ENCODE measurements around the gene ATP13A3. TPM values are rescaled to one million over a fixed set of nuclear protein-coding genes. Genes with fewer than 3 reads are reported as not detected.
A peak's percentile ranks its signal among the peaks of the same experiment; 100 is the strongest.
"Not testable (repeated sequence)": the region's sequence is repeated elsewhere in the genome, so short reads cannot be mapped to it uniquely, and the experiment has no call there.

ATP13A3 gene
- total and polyA plus RNA-seq, 7 donors, result 10.9 to 82.7 (median 50.4) TPM

DNA sequence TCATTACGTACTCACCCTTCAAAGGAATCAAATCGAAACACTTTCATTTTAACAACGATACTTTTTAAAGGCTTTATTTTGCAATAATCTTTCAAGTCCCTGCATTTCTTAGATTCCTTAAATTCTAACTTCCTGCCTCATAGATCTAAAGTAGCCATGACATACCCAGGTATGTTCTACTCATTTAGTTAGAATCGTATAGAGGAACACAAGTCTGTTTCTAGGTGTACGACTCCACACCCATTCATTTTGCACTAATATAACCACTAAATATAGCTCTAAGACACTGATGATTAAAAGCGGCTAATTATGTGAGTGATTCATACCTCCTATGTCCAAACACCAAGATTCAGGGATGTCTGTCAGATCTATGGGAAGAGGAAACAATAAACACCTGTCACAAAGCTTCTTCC, 1.3 kb downstream of the ATP13A3 start:
- peak overlapping the region; percentile 47 to 78 (median 75) for H3K4me3 ChIP-seq
- H3K4me1 ChIP-seq, result peaks cover 0 to 40% (median 32%) of the 10 kb centered on the region in 4 donors
- DNase-seq, result no peak
- peak overlapping the region; percentile 83 to 88 (median 88) for H3K27ac ChIP-seq
- no peaks in the 10 kb centered on the region for H3K9me3 ChIP-seq
- H3K36me3 ChIP-seq, result no peaks in the 10 kb centered on the region
- H3K27me3 ChIP-seq, result no peaks in the 10 kb centered on the region
- 12 to 19% methylated on average over 6 of the region's 6 CpGs for WGBS, 2 donors
- TF ChIP-seq POLR2AphosphoS5 (IDR thresholded peaks at IDR 0.05), result no peak
- TF ChIP-seq, protein P1, sequence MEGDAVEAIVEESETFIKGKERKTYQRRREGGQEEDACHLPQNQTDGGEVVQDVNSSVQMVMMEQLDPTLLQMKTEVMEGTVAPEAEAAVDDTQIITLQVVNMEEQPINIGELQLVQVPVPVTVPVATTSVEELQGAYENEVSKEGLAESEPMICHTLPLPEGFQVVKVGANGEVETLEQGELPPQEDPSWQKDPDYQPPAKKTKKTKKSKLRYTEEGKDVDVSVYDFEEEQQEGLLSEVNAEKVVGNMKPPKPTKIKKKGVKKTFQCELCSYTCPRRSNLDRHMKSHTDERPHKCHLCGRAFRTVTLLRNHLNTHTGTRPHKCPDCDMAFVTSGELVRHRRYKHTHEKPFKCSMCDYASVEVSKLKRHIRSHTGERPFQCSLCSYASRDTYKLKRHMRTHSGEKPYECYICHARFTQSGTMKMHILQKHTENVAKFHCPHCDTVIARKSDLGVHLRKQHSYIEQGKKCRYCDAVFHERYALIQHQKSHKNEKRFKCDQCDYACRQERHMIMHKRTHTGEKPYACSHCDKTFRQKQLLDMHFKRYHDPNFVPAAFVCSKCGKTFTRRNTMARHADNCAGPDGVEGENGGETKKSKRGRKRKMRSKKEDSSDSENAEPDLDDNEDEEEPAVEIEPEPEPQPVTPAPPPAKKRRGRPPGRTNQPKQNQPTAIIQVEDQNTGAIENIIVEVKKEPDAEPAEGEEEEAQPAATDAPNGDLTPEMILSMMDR (IDR thresholded peaks at IDR 0.05), result no peak
- no peak for TF ChIP-seq EP300 (IDR thresholded peaks at IDR 0.05)
- no peak for TF ChIP-seq POLR2A (IDR thresholded peaks at IDR 0.05)
- intact Hi-C loops (cut with DNase I), result no loop called here

DNA sequence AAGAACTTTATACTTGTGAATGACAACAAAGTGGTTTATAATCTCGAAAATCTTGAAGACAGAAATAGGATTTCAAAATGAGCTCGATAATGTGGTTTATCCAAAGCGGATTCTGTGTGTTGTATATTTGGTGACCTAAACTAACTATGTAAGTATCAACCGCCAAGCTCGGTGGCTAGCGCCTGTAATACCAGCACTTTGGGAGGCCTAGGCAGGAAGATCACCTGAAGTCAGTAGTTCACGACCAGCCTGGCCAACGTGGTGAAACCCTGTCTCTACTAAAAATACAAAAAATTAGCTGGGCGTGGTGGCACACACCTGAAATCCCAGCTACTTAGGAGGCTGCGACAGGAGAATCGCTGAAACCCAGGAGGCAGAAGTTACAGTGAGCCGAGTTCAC, 2.2 kb downstream of the ATP13A3 start:
- Histone ChIP-seq H3K9me3 (no peaks in the 10 kb centered on the region), H3K27me3 (no peaks in the 10 kb centered on the region), H3K36me3 (no peaks in the 10 kb centered on the region), H3K4me3 (no peak overlapping the region), H3K4me1 (peaks cover 0 to 43% (median 32%) of the 10 kb centered on the region in 4 donors), H3K27ac (peak overlapping the region in 3 of 4 donors; percentile 83 to 88 (median 87))
- WGBS, 2 donors, result 90 to 91% methylated on average over 12 of the region's 12 CpGs
- no peak for TF ChIP-seq EP300 (IDR thresholded peaks at IDR 0.05)
- TF ChIP-seq POLR2A (IDR thresholded peaks at IDR 0.05), result no peak
- TF ChIP-seq, protein P1 (IDR thresholded peaks at IDR 0.05), result no peak
- TF ChIP-seq POLR2AphosphoS5 (IDR thresholded peaks at IDR 0.05), result no peak
- DNase-seq, result no peak
- intact Hi-C loops (cut with DNase I), result no loop called here

DNA sequence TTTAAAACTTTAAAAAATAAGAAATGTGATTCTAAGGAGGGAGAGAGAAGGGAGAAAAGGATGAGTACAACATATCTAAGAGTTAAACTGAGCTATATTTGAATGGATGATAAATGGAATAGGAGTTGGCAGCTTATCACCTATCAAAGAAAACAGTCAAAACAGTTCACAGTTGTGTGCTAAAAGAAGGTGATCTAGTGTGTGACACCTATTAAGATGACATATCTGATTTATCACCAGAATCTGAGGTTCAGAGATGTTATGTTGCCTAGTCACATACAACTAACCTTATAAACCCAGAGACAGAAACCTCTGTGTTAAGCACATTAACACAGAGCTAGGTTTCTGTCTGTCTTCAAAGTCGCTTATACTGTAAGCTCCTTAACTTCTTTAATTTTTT, 3.0 kb downstream of the ATP13A3 start:
- intact Hi-C loops (cut with DNase I), result no loop called here
- H3K4me3 ChIP-seq, result no peak overlapping the region
- H3K36me3 ChIP-seq, result no peaks in the 10 kb centered on the region
- no peak overlapping the region for H3K27ac ChIP-seq
- H3K9me3 ChIP-seq, result no peaks in the 10 kb centered on the region
- peaks cover 0 to 43% (median 32%) of the 10 kb centered on the region in 4 donors for H3K4me1 ChIP-seq
- no peak for TF ChIP-seq POLR2A (IDR thresholded peaks at IDR 0.05)
- H3K27me3 ChIP-seq, result no peaks in the 10 kb centered on the region
- 92 to 95% methylated on average over 1 of the region's 1 CpG for WGBS, 2 donors
- DNase-seq, result no peak

DNA sequence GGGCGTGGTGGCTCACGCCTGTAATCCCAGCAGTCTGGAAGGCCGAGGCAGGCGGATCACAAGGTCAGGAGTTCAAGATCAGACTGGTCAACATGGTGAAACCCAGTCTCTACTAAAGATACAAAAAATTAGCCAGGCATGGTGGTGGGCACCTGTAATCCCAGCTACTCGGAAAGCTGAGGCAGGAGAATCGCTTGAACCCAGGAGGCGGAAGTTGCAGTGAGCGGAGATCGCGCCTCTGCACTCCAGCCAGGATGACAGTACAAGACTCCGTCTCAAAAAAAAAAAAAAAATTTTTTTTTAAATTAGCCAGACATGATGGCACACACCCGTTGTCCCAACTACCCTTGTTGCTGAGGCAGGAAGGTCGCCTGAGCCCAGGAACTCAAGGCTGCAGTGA, 4.0 kb downstream of the ATP13A3 start:
- 85 to 94% methylated on average over 13 of the region's 13 CpGs for WGBS, 2 donors
- peaks cover 0 to 41% (median 31%) of the 10 kb centered on the region in 4 donors for H3K4me1 ChIP-seq
- H3K4me3 ChIP-seq; intact Hi-C loops (cut with DNase I); H3K27me3 ChIP-seq; H3K27ac ChIP-seq; H3K9me3 ChIP-seq; H3K36me3 ChIP-seq; DNase-seq: not testable (repeated sequence)

DNA sequence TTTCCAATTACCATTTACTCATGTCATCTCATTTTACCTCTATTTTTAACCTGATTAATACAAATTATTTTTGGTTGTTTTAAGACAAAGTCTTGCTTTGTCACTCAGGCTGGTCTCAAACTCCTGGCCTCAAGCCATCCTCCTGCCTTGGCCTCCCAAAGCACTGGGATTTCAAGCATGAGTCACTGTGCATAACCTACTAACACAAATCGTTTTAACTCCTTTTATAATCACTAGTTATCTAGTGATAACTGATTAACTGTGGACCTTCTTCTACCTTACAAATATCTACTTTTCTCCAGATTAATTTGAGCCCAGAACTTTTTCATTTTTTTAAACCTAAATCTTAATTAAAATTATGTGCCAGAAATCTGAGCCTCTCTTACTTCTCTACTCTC, 4.6 kb downstream of the ATP13A3 start:
- no peaks in the 10 kb centered on the region for H3K27me3 ChIP-seq
- no peak overlapping the region for H3K4me3 ChIP-seq
- no peaks in the 10 kb centered on the region for H3K36me3 ChIP-seq
- DNase-seq, result no peak
- peaks cover 0 to 36% (median 27%) of the 10 kb centered on the region in 4 donors for H3K4me1 ChIP-seq
- no peak overlapping the region for H3K27ac ChIP-seq
- TF ChIP-seq POLR2A (IDR thresholded peaks at IDR 0.05) (no peak), EP300 (IDR thresholded peaks at IDR 0.05) (no peak), POLR2AphosphoS5 (IDR thresholded peaks at IDR 0.05) (no peak)
- TF ChIP-seq, protein P1 (IDR thresholded peaks at IDR 0.05), result no peak
- H3K9me3 ChIP-seq, result no peaks in the 10 kb centered on the region
- 10 to 60% methylated on average over 1 of the region's 1 CpG for WGBS, 2 donors
- intact Hi-C loops (cut with DNase I), result no loop called here

DNA sequence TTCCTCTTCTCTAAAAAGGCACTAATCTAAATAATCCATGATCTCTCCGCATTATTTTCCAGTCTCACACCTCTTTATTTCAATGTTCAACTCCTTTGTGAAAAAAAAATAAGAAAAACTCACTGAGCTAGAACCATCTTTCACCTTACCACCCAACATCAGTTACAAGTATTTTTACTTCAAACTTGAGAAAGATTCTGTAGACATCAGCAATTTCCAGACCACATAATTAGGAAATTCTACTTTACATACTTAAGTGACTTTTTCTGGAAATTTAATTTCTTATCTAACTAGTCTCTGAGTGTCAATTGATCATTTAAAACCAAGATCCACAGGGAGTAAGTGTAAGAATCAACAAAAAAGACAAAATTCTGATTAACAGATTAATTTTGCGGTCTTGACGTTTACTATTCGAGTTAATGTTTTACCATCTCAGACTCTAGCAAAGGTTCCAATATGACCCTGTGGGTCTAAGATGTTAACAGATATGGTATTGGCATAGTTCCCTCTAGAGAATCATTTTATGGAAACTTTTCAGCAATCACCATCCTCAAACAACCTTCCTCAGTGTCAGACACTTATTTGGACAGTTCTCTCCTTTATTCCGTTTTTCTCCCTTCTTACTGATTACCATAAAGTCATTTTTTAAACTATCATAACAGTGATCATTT, 5.1 kb downstream of the ATP13A3 start:
- Histone ChIP-seq H3K4me3 (no peak overlapping the region), H3K9me3 (no peaks in the 10 kb centered on the region), H3K27me3 (no peaks in the 10 kb centered on the region), H3K27ac (no peak overlapping the region), H3K4me1 (peaks cover 0 to 37% (median 27%) of the 10 kb centered on the region in 4 donors), H3K36me3 (no peaks in the 10 kb centered on the region)
- no peak for DNase-seq
- whole genome bisulfite sequencing, 2 donors, result 54 to 76% methylated on average over 5 of the region's 5 CpGs
- intact Hi-C loops (cut with DNase I), result no loop called here
- TF ChIP-seq POLR2AphosphoS5 (IDR thresholded peaks at IDR 0.05) (no peak), EP300 (IDR thresholded peaks at IDR 0.05) (no peak), POLR2A (IDR thresholded peaks at IDR 0.05) (no peak)
- TF ChIP-seq, protein P1 (IDR thresholded peaks at IDR 0.05), result no peak
